ENCODE data around the gene SH3RF3.

DNA sequence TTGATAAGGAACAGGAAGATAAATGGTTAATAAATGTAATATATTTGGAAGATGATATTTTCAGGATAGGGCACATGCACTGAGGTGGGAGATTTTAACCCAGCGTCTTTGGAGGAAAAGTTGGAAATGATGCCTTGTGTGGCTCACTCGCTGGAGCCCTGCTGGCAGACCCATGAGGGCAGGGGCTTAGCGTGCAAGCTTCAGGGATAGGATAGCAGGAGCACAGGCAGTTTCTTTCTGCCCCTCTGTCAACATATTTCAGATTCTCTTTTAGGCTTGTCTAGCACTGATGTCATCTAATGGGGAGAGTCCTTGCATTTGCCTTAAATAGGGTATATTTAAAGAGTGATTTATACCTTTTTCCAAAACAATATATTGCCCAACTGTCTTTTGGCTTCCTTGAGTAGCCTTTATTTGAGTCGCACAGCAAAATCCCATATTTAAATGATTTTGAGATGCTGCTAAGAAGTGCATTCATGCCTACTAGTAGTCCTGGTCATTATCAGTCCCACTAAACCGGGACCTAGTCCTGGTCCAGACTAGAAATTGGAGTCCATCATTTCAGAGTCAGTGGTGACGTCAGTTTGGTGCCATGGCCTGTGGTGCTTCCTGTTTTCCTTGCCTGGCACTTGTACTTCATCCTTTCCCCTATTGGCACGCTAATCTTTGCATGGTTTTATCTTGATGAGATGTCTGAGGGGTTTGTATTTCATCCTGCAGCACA, 45.8 kb downstream of the SH3RF3 start:
- TF ChIP-seq, protein P1, sequence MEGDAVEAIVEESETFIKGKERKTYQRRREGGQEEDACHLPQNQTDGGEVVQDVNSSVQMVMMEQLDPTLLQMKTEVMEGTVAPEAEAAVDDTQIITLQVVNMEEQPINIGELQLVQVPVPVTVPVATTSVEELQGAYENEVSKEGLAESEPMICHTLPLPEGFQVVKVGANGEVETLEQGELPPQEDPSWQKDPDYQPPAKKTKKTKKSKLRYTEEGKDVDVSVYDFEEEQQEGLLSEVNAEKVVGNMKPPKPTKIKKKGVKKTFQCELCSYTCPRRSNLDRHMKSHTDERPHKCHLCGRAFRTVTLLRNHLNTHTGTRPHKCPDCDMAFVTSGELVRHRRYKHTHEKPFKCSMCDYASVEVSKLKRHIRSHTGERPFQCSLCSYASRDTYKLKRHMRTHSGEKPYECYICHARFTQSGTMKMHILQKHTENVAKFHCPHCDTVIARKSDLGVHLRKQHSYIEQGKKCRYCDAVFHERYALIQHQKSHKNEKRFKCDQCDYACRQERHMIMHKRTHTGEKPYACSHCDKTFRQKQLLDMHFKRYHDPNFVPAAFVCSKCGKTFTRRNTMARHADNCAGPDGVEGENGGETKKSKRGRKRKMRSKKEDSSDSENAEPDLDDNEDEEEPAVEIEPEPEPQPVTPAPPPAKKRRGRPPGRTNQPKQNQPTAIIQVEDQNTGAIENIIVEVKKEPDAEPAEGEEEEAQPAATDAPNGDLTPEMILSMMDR (IDR thresholded peaks at IDR 0.05) = no peak
- no peak for TF ChIP-seq POLR2A (IDR thresholded peaks at IDR 0.05)
